ENCODE measurements around the gene CCSER1.
"Not testable (repeated sequence)": the region's sequence is repeated elsewhere in the genome, so short reads cannot be mapped to it uniquely, and the experiment has no call there.

CCSER1 gene

GRCh38 chr4:90458576-90458975 lies 331.4 kb downstream of the CCSER1 start:
- DNase-seq, result no peak

DNA sequence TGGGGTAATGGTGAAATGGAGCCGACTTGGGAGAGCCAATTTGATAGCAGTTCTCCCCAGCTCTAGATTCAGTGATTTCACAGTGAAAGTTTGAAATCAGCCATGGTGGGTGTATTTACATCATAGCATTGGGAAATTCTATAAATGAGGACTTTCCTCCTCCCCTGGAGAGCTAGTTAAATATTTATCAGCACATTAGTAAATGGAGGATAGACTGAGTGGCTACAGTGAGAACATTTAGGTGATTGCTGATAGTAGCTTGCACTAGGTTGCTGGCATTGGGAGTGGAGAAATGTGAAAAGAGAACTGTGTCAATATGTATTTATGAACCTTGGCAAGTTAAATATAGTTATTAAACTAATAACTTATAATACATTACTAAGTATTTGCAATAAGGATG lies 347.3 kb downstream of the CCSER1 start:
- no peak for DNase-seq

DNA sequence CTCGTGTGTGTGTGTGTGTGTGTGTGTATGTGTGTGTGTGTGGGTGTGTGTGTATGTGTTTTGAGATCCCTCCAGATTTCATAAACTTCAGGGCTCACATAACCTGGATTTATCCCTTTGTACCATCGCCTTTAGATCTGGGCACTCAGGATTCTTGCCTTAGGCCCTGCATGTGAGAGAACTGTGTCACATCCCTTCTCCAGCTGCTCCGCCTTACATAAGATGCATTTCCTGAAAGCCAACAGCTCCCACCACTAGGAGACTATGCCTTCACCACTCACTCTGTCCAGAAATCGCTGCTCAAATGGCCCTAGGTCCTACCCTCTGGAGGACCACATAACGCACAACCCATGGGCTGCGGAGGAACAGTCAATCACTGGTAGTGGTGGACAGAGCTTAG lies 348.8 kb downstream of the CCSER1 start:
- no peak for DNase-seq

DNA sequence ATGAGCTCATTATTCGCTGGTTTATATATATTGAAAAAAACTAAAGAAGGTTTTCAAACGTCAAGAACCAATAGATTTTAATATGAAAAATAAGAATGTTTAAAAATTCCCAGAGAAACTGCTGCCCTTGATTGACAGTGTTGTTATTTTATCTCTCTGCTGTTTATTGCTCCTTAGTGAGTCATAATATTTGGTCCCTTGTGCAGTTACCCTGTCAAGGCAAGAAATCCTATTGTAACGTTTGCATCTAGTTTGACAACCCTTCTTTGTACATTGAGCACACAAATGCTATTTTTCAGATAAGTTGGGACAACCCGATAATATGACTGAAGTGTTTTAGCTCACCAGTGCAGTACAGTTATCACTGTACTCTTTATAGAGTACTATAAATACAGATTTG lies 349.4 kb downstream of the CCSER1 start:
- no peak for DNase-seq

DNA sequence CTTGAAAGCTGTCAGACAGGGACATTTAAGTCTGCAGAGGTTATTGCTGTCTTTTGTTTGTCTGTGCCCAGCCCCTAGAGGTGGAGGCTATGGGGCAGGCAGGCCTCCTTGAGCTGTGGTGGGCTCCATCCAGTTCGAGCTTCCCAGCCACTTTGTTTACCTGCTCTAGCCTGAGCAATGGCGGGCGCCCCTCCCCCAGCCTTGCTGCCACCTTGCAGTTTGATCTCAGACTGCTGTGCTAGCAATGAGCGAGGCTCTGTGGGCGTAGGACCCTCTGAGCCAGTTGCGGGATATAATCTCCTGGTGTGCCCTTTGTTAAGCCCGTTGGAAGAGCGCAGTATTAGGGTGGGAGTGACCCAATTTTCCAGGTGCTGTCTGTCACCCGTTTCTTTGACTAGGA lies 357.7 kb downstream of the CCSER1 start:
- not testable (repeated sequence) for DNase-seq

DNA sequence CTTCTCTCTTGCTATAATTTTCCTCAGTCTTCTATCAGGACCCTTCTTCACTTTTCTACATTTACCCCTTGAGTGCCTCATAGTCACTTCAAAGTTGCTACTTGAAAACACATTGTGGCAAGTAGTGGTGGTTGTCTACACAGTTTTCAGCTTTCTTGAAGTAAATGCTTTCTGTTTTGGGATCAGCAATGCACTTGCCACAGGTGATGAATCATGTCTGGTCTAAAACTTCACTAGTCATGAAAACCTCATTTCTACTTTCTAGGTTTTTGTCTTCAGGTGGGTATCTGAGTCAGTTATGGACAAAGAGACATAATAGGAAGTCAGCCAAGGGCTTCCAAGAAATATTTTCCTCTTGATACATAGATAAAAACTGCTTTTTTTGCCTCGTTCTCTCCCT lies 359.2 kb downstream of the CCSER1 start:
- DNase-seq, result no peak

DNA sequence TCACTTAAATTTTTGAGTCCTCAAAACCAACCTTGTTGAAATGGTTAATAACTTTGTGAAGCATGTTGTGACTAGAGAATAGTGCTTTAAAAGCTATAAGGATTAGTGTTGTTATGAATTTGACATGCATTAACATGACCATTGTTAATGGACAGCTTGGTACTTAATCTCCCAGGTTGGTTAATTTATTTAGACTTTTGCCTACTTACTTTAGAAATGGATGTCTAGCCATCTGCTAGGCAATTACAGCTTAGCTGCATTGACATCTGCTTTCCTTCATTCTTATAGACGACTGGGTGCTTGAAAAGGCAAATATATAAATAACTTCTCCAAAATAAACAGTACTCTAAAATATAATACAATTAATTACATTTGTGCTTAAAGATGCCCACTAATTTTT lies 368.0 kb downstream of the CCSER1 start:
- peak; percentile 71 for DNase-seq

- DNase-seq, result no peak
Measured at GRCh38 chr4:90495936-90496335, 368.7 kb downstream of the CCSER1 start.

DNA sequence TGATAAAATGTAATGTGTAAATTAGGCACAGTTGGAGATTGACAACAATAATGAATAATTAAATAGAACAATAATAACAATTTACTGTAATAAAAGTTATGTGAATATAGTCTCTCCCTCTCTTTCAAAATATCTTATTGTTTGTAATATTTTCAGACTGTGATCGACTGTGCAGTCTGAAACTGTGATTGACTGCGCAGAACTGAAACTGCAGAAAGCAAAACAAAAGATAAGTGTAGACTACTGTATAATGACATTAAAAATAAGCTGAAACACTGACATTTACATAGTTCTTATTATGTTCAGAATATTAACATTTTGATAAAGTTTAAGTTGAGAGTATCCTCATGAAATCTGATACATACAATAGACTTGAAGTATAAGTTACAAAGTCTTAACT lies 371.0 kb downstream of the CCSER1 start:
- no peak for DNase-seq

GRCh38 chr4:90503677-90504076 lies 376.5 kb downstream of the CCSER1 start:
- no peak for DNase-seq

GRCh38 chr4:90515191-90515590 lies 388.0 kb downstream of the CCSER1 start:
- no peak for DNase-seq

DNA sequence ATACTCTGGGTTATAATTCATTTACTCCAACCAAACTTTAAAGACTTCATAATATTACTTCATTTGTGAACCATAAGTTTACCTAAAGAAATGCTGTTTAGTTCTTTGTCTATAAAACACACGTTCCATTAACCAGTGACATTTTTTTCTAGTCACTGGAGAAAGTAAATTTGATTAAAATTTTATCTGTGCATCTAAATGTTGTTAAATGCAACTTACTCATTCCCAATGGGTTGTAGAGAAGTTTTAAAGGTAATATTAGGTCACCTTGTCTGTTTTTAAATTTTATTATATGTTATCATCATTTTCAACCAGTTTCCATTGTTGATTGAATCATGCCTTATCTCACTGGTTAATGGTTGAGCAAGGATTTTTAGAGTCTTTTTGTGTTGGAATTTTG lies 401.4 kb downstream of the CCSER1 start:
- DNase-seq, result no peak

DNA sequence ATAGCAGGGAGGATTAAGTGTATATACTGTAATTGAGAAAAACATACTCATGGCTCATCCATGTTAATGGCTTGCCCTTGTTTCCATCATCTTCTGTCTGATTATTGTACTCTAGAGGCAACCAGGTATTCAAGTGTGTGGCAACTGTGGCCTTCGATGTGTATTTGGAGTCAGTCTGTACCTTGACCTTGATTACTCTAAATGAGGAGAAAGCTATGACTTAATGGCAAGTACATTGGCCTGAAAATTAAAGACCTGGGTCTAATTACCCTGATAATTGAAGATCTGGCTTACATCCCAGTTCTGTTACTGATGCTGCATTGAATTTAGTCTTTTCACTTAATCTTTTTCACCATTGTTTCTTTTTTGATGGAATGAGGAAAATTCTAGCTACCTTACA lies 409.2 kb downstream of the CCSER1 start:
- DNase-seq, result peak; percentile 62

DNA sequence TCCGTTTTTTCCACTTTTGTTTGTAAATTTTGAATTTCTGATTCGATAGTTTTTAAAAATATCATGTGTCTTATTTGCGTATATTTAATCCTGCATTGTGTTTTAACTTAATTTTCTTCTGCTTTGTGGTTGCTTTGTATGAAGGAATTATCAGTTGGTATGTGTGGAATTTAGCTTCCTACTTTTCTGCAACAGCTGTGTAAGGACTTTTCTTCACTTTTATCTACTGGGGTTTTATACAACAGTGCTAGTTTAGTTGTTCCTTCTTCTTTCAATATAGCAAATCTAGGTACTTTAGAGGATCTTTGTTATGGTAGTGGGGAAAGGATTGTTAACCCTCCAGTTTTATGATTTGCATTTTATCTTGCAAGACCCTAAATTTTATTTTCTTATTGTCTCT lies 410.3 kb downstream of the CCSER1 start:
- no peak for DNase-seq

DNA sequence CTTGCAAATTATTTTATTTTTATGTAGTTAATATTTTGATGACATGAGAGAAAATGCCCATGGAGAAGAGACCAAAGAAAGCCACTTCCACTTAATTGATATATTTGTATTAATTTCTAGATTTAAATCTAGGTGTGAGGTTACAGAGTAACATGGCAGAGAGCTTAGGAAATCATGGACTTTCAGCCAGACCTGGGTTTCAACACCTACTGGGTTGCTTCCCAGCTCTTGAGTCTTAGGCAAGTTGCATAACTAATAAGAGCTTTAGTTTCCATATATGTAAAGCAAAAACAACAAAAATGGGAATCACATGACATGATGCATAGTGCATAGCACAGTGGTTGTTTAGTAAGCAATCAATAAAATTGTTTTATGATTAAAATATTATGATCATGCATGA lies 413.3 kb downstream of the CCSER1 start:
- DNase-seq, result no peak

- no peak for DNase-seq
Measured at GRCh38 chr4:90542216-90542615, 415.0 kb downstream of the CCSER1 start.

- peak; percentile 57 for DNase-seq
Measured at GRCh38 chr4:90543419-90544170, 416.4 kb downstream of the CCSER1 start.

DNA sequence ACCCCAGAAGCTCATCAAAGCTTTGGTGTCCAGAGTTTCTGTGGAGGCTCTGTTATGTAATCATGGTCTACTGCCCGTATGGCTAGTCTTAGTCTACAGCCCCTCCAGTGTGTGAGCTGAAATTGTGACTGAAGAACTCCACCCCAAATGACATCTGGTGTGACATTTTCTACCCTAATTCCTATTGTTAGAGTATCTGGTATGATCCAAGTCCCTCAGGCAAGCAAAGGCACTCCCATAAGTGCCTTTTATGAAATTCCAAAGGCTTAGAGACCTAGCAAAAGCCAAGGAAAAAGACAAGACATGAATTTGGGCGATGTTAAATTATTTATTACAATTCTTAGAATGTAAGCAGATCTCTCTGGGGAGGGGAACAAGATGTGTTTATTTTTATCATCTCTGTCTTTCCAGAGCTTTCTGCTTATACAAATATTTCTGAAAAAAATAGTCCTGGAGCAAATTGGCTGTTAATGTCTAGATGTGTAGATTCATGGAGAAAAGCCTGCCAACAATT lies 417.4 kb downstream of the CCSER1 start:
- no peak for DNase-seq

GRCh38 chr4:90545380-90545779 lies 418.2 kb downstream of the CCSER1 start:
- DNase-seq, result no peak

DNA sequence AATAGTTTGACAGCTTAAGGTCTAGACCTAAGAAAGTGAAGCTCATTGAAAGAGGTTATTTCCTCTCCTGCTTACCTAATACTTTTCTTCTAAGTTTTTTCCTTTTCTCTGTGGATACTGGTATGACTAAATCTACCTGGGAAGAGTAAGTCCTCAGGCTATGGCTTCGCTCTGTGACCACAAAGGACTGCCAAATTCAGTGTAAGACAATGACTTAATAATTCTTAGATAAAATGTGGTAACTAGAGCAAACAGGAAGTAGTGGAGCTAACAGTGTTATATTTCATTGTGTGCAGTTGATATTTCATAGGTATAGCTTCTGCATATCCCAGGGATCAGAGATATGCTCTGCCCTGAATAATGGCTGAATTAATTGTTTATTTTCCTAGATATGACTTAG lies 418.9 kb downstream of the CCSER1 start:
- DNase-seq, result no peak

DNA sequence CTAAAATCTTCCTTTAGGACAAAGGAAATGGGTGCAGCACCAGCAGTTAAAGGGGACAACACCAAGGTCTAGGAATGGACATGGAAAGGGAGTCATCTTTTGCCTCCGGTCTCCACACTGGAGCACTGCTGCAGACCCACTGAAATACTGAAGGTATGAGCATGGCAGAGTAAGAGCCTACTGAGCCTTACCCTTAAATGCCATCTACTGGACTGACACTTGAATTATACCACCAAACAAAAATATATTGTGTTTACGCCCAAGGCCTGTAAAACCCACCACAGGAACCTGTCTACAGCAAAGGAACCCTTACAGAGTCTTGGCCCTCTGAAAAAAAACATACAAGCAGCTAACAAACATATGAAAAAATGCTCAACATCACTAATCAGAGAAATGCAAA lies 443.4 kb downstream of the CCSER1 start:
- DNase-seq, result no peak

- no peak for DNase-seq
Measured at GRCh38 chr4:90572996-90573395, 445.8 kb downstream of the CCSER1 start.

- DNase-seq, result no peak
Measured at GRCh38 chr4:90575371-90575770, 448.2 kb downstream of the CCSER1 start.

DNA sequence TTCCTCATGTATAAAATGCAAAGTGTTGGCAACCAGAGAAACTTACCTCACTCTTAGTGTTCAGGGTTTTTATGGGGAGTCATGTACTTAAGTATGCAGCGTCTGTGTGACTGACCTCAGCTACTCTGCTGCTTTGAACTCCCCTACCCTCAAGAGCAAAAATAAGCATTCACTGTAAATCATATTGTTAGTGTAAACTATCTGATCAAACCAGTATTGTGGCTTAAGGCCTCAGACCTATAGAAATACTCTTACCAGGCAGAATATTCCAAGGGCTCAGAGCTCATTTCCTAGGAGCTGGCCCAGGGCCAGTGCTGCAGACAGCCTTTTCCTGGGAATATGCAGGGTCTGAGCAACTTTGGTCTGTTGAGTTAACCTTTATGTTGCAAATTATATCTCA lies 453.1 kb downstream of the CCSER1 start:
- DNase-seq, result no peak

- DNase-seq, result no peak
Measured at GRCh38 chr4:90582087-90582486, 454.9 kb downstream of the CCSER1 start.
